GM21423 (cell line): ENCODE data around the gene METTL24.

Experiments used
- ATAC-seq: cut with Tn5 transposase; IDR thresholded peaks from one replicate; pipeline ENCODE4 v1.9.1; 2021; ENCODE audit warnings: mild to moderate bottlenecking, moderate library complexity; ENCODE audit not compliant: unreplicated experiment

METTL24 gene

DNA sequence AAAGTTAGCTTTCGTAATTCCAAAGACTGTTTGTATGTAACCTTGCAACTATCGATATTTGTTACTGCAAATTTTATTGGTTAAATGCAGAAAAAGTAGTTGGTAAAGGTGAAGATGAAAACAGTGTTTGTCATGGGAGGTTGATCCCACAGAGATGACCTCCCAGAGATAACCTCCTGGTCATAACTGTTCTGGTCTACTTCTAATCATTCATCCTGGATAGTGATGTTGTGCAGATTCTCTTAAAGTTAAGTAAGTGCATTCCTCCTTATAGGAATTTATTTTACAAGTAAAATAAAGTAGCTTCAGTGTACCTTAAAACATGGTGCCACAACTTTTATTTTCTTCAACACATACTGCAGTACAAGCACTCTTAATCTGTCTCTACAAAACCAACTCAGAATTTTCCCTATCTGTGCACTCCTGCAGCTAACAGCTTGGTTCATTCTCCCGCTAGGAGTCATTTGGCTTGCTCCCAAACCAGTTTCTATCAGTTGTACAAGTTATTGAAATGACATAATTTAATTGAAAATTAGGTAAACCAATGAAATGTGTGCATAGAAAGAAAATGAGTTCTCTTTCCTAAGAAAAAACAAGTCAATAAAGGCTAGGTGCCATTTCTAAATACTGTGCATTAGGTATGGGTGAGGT lies 19.2 kb downstream of the METTL24 start:
- ATAC-seq, result no peak

- ATAC-seq, result no peak
Measured at GRCh38 chr6:110337486-110337885, 20.7 kb downstream of the METTL24 start.

- ATAC-seq, result no peak
Measured at GRCh38 chr6:110334423-110335180, 23.5 kb downstream of the METTL24 start.

DNA sequence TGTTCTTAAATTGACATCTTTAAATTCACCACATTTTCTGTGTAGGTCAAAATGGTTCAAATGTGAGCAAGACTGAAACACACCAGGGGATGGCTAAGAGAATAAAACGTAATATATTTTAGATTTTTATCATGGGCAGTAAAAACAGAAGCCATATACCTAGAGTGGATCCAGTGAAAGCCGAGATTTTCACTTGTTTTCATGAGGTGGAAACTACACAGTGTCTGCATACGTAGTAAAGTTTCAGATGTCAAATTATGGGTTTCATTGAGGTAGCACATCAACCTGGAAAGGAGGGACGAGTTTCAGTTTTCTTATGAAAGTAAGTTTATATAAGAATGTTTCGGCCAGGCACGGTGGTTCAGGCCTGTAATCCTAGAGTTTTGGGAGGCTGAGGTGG lies 25.9 kb downstream of the METTL24 start:
- no peak for ATAC-seq

GRCh38 chr6:110331816-110332215 lies 26.3 kb downstream of the METTL24 start:
- no peak for ATAC-seq

DNA sequence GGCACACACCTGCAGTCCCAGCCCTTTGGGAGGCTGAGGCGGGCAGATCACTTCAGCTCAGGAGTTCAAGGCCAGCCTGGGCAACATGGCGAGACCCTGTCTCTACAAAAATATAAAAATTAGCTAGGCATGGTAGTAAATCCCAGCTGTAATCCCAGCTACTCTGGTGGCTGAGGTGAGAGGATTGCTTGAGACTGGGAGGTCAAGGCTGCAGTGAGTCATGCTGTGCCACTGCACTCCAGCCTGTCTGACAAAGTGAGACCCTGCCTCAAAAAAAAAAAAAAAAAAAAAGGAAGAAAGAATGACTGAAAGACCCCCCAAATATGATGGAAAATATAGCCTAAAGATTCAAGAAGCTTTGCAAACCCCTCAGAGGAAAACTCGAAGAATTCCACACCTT lies 26.8 kb downstream of the METTL24 start:
- no peak for ATAC-seq

GRCh38 chr6:110329714-110330436 lies 28.3 kb downstream of the METTL24 start:
- no peak for ATAC-seq

DNA sequence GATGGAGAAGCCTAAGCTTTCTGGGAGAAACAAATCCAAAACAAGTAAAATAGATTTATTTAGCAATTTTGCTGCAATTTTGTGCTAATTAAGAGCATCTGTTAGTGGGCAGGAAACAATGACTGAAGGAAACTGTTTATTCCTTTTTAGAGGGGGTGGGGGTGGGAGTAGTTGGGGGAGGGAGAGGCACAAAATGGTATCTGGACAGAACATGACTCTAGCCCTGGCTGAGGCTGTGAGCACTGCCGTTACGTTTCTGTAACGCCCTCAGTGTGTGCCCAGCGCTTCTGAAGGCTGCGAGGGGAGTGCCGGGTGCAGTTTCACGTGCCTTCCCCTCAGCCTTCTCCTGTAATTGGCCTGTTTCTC lies 28.8 kb downstream of the METTL24 start:
- ATAC-seq, result no peak

GRCh38 chr6:110328259-110328658 lies 29.9 kb downstream of the METTL24 start:
- no peak for ATAC-seq

DNA sequence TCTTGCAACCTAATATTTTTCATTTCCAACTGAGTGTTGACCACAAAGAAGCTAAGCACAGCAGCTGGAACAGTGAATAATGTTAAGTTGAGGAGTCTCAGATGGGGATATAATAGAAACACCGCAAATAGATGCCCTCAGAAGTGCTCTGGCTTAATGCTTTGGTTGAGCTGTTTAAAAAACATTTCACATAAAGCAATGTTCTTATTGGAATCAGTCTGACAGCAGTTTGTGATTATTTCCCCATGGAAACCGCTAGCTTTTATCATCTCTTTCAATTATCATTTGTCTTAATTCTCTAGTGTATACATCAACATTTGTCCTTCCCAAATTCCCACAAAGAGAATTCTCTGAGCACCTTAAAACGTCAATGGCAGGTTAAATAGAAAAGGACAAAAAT lies 30.8 kb downstream of the METTL24 start:
- ATAC-seq, result no peak

- ATAC-seq, result no peak
Measured at GRCh38 chr6:110326609-110327008, 31.5 kb downstream of the METTL24 start.

GRCh38 chr6:110326057-110326456 lies 32.1 kb downstream of the METTL24 start:
- ATAC-seq, result no peak

- ATAC-seq, result no peak
Measured at GRCh38 chr6:110325197-110325596, 33.0 kb downstream of the METTL24 start.

DNA sequence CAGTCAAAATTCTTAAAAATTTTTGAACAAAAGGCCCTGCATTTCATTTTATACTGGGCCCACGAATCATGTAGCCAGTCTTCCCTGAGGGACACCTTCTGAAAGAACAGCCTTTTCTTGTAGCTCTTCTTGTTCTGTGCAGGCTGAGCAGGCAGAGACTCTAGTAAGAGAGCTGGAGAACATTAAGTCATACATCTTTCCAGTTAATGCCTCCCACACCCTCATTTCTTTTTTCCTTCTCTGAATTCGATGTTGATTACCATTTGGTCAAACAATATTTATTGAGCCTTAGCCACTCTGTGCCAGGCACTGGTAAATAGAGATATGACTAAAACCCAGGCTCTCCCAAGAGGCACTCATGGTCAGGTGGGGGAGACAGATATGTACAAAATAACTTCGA lies 33.6 kb downstream of the METTL24 start:
- no peak for ATAC-seq

DNA sequence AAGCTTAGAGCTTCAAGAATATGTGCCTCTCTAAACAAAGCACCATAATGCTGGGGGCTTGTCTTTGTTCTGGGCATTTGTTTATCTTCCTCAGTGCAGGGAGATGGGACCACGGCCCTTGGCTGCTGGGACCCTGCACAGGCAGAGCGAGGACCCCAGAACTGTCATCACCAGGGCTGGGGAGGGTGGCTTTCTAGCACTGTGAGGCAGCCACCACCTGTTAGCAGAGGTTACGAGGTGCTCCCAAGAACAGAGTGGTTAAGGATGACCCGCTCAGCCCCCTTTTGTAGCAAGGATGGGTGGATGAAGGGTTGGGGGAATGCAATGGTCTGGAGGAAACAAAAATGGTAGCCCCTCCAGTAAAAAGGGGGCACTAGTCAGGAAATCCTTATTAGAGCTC lies 34.9 kb downstream of the METTL24 start:
- no peak for ATAC-seq

- ATAC-seq, result no peak
Measured at GRCh38 chr6:110322874-110323242, 35.3 kb downstream of the METTL24 start.

- no peak for ATAC-seq
Measured at GRCh38 chr6:110322151-110322873, 35.8 kb downstream of the METTL24 start.

- no peak for ATAC-seq
Measured at GRCh38 chr6:110320307-110320706, 37.8 kb downstream of the METTL24 start.

- ATAC-seq, result no peak
Measured at GRCh38 chr6:110319843-110320242, 38.3 kb downstream of the METTL24 start.

- no peak for ATAC-seq
Measured at GRCh38 chr6:110319381-110319780, 38.8 kb downstream of the METTL24 start.

DNA sequence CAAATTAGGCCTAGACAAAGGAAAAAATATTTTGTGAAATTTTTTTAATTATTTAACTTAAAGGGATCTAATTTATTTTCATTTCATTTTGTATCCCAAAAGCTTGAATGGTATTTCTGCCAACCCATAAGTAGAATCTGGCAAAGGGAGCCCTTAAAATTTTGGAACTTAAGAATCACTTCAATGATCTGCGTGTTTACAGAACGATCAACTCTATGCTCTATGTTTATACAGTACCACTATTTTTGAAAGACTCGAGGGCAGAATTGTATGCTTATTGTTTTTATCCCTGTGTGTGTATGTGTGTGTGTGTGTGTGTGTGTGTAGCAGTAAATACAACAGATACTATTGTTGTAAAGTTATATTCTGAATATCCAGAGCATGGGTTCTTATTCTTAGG lies 39.2 kb downstream of the METTL24 start:
- no peak for ATAC-seq
